Measurements from ENCODE around the gene PRSS35. TPM values are rescaled to one million over a fixed set of nuclear protein-coding genes. Genes with fewer than 3 reads are reported as not detected.

The PRSS35 gene
- total and polyA plus RNA-seq, 2 of the 8 experiments (the other 6 are each of a cell fraction or from before 2014, with no cell fraction given) = 1.3 to 2.9 TPM

DNA sequence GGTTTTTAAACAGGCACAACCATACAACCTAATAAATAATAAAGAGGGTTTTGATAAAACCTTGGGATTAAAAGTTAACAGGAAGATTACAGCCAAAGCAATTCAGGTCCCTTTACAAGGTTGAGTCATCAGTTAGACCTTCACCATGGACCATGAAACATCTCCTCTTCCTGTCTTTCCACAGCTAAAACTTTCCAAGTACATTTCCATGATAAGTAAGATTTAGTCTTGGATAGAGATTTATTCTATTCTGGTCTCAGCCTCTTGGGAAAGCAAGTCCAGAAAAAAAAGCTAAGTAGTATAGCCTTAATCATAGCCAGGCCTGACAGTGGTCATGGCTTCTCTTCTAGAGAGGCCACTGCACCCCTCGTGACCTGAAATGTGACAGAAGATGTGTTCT, 2.9 kb upstream of the PRSS35 start (continued):
- TF ChIP-seq JUND (IDR thresholded peaks at IDR 0.05; ENCODE audit: low read length) = no peak
- TF ChIP-seq RFX5 (IDR thresholded peaks at IDR 0.05; ENCODE audit: borderline replicate concordance, low read depth, low read length) = no peak
- TF ChIP-seq SIN3A (conservative IDR thresholded peaks at IDR 0.05 in 1 of 2, IDR thresholded peaks at IDR 0.05 in 1 of 2; ENCODE audit: low read depth in 1 of 2, low read length in 2 of 2) = no peak
